GM18511 (cell line): ENCODE measurements around the gene OVOL1.
A peak's percentile ranks its signal among the peaks of the same experiment; 100 is the strongest.
"Not testable (repeated sequence)": the region's sequence is repeated elsewhere in the genome, so short reads cannot be mapped to it uniquely, and the experiment has no call there.

ENCODE experiments used
- ATAC-seq: cut with Tn5 transposase; IDR thresholded peaks from one replicate; pipeline ENCODE4 v1.9.1; 2021; ENCODE audit warnings: mild to moderate bottlenecking, moderate library complexity; ENCODE audit not compliant: unreplicated experiment

OVOL1 gene

DNA sequence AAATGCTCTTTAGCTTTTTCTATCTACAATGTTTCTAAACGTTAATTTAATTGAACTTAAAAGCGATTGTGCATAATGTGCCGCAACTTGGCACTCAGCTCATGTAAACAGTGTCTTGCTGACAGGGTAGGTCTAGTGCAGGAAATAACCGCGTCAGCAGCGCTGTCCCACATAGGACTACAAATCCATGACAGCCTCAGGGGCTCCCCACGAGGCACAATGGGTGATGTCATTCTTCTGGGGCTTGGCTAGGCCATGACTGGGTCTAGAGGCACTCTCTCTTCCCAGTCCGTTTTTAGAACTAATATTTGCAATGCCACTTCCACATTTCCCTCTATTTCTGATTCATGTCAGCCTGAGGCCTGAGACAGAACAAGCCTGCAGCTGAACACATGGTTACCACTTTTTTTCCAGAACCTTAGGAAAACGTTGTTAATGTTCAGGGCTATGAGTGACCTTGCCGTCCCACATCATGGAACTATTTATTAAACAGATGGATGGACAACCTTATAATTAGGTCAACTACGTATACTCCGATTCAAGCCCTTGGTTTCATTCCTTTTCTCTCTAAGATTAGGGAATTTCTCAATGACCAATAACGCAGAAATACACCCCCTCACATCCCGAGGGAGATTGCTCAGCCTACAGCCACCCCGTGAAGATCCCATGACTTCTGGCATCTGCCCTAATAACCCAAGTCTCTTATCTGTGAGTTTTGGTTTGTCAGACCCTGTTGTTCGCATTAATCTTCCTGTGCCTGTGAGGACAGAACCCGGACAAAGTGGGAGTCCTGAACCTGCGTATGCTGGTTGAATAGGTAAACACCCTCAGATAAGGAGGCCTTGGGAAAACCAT is 27.5 kb downstream of the OVOL1 start:
- ATAC-seq: no peak

DNA sequence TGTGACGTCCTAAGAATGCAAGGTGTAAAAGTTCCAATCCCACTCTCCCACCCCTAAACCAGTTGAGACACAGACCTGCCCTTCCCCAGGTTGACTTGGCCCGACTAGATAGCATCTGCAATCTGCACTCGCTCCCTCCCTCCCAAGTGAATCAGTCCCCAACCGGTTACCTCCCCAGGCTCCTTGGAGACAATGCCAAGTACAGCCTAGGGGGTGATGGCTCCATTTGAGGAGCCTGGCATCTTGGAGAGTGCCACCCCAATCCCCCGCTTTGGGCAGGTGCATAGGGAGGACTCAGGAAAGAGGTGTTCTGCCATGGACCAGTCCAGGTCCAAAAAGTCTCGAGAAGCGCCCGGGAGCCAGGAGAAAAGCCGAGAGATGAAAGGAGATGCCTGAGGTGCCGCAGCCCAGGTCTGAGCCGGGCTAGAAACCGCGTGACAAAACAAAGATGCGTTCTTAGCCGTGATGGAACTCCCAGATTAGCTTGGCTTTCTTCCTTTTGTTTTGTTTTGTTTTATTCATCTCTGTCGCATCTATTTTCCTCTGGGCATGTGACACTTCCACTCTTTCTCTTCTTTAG is 28.2 kb downstream of the OVOL1 start:
- no peak for ATAC-seq

DNA sequence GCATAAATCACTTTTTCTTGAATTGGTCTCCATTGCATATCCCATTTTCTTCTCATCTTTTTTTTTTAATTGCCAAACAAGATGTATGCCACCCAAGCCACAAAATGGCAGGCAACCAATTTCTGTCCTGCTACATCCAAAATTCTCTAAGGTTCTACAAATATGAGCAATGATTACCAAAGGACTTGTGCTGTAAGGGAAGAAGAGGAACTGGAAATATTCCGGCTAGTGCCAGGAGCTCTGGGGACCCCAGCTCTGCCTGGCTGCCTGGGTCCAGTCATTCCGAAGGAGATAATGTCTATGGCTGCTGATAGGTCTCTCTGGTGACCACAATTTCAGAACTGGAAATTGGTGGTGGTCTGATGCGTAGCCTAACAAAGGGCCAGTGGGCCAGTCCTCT is 29.8 kb downstream of the OVOL1 start:
- ATAC-seq: no peak

GRCh38 chr11:65817312-65817834 is 30.5 kb downstream of the OVOL1 start:
- ATAC-seq: no peak

GRCh38 chr11:65817835-65818680 is 31.2 kb downstream of the OVOL1 start:
- peak; percentile 72 for ATAC-seq

DNA sequence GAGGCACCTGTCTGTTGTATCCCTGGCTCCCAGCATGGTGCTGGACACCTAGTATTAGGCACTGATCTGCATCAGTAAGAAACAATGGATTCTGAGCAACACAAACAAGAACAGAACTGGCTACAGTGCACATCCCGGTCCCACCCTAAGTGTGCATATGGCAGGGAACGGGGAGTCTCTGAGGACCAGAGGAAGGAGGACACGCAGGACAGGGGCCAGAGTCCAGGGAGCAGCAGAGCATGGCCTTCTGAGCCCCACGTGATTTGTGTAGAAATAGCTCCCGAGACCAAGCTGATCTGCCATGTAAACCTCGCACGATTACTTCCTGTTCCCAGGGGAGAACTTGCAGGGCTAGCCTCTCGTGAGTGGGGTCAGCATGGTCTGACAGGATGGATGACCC is 34.2 kb downstream of the OVOL1 start:
- ATAC-seq: no peak

- ATAC-seq: no peak
These were observed 36.1 kb downstream of the OVOL1 start for GRCh38 chr11:65822776-65823528.

- no peak for ATAC-seq
These were observed 40.3 kb downstream of the OVOL1 start for GRCh38 chr11:65826984-65827735.

DNA sequence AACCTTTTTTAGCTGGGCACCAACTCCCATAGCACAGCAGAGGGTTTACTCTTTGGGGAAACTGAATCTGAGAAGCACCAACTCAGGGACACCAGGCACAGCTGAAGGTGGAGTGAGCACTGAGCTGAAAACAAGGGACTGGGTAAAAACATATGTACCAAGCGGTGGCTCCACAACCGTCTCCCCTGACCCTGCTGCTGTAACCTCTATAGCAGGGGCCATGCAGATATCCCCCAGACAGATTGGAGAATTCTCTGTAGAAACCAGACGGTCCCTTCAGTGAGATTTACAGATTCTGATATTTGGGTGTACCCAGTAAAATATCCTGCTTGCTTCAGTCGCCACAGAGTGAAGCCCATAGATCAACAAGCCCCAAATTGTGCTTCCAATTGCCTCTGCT is 42.6 kb downstream of the OVOL1 start:
- no peak for ATAC-seq

GRCh38 chr11:65832231-65832630 is 45.4 kb downstream of the OVOL1 start:
- ATAC-seq: not testable (repeated sequence)

DNA sequence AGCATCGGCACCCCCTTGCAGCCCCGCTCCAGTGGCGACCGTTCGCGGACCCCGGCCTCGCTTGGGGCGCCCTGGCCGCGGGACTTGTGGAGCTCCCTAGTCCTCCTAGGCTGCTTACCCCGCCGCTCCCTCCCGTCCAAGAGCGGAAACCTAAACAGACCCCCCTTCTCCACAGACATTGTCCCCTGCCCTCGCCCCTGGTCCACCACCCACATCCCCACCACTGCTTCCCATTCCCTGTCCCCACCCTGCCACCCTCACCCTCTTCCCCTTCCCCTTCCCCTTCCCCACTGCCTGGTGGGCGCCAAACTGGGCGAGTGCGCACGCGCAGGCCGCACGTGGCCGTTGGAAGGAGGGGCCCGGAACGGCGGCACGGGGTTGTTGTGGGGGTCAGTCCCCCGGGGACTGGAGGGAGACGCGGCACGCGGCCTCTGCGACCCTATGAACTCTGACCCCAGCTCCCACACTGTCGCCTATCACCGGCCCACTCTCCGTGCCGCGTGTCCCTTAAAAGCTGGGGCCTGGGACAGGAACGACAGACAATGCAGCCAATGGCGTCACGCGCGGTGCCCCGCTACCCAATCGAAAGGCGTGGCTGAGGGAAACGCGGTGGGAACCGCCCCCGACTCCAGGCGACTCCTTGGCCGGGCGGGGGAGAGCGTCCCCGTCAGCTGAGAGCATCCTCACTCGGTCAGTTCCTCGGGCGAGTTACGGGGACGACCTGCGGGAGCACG is 46.6 kb downstream of the OVOL1 start, which contains the start of gene SNX32:
SNX32 (plus strand) TSS at position 667 of the 734 bp plus-strand sequence. CDS start 103 bp downstream, outside the sequence.
- peak; percentile 97 for ATAC-seq

GRCh38 chr11:65834202-65834601 is 47.3 kb downstream of the OVOL1 start:
- no peak for ATAC-seq

- no peak for ATAC-seq
These were observed 55.3 kb downstream of the OVOL1 start for GRCh38 chr11:65842144-65842543.

DNA sequence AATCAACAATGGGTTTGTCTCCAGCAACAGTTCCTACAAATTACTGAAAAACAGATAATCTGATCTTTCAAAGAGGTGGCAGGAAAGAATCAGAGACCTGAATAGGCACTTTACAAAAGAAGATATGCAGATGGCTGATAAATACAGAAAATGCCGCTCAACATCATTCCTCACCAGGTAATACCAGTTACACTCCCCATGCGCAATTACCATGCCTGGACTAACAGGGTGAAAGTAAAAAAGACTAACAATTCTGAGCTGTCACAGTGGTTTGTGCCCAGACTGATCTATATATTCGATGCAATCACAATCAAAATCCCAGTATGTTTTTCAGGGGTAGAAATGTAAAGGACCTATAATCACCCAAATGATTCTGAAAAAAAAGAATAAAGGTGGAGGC is 56.9 kb downstream of the OVOL1 start:
- ATAC-seq: no peak

DNA sequence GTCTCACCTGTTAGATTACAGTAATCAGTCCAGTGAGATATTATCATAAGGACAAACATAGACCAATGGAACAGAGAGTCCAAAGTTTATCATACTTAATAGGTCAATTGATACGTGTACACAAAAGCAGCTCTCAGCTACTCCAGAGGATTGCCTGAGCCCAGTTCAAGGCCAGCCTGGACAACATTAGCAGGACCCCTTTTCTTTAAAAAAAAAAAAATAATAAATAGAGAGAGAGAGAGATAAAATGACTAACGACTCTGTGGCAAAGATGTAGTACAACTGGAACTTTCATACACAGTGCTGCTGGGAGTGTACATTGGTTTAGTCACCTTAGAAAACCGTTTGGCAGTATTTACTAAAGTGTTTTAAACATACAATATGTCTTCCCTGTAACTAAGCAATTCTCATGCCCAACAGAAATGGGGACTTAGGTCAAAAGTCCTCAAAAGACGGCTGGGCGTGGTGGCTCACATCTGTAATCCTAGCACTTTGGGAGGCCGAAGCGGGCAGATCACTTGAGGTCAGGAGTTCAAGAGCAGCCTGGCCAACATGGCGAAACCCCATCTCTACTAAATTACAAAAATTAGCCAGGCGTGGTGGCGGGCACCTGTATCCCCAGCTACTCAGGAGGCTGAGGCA is 57.5 kb downstream of the OVOL1 start:
- no peak for ATAC-seq
